Activated CD4-positive, alpha-beta T cell treated with anti-CD3 and anti-CD28 coated beads, Interleukin-2, amount 50 U/mL, for 24 hours (primary cell): ENCODE data around the gene TXNRD1.

Experiments used
- DNase-seq, 2 donors: peaks; one replicate each; pipeline ENCODE4 v3.0.0-alpha.2; 2020; ENCODE audit warnings: low read depth in 1 of 2, low spot score in 1 of 2

The TXNRD1 gene

DNA sequence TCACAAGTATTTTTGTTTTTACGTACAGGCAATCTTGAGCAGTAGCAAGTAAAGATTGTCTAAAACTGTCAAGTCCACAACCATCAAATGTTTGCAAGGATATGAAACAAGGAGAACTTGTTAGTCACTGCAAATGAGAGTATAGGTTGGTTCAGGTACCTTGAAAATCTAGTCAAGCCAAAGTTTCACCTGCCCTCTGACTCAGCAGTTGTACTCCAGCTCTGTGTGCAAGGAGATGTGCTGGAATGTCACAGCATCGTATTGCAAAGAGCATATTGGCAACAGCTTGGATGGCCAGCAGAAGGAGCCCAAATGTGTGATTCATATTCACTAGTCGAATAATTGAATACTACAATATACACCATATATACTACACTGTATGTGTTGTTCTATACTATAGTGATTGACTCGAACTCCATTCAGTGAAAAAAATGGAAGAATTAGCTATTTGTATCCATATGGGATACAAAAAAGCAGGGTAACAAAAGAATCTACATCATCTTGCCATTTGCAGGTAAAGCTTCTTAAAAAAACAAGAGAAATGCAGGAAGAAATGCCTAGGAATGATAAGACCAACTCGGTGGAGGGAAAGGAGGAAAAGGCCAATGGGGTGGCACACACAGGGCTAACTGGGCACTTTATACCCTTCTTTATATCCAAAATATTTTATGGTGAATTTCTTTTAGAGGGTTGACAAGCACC is 131.9 kb downstream of the TXNRD1 start:
- DNase-seq = no peak

DNA sequence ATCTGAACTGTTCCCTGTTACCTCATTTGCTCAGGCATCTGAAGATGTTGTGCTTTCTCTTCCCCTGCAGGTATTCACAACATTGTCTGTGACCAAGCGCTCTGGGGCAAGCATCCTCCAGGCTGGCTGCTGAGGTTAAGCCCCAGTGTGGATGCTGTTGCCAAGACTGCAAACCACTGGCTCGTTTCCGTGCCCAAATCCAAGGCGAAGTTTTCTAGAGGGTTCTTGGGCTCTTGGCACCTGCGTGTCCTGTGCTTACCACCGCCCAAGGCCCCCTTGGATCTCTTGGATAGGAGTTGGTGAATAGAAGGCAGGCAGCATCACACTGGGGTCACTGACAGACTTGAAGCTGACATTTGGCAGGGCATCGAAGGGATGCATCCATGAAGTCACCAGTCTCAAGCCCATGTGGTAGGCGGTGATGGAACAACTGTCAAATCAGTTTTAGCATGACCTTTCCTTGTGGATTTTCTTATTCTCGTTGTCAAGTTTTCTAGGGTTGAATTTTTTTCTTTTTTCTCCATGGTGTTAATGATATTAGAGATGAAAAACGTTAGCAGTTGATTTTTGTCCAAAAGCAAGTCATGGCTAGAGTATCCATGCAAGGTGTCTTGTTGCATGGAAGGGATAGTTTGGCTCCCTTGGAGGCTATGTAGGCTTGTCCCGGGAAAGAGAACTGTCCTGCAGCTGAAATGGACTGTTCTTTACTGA is 132.9 kb downstream of the TXNRD1 start:
- DNase-seq = no peak

DNA sequence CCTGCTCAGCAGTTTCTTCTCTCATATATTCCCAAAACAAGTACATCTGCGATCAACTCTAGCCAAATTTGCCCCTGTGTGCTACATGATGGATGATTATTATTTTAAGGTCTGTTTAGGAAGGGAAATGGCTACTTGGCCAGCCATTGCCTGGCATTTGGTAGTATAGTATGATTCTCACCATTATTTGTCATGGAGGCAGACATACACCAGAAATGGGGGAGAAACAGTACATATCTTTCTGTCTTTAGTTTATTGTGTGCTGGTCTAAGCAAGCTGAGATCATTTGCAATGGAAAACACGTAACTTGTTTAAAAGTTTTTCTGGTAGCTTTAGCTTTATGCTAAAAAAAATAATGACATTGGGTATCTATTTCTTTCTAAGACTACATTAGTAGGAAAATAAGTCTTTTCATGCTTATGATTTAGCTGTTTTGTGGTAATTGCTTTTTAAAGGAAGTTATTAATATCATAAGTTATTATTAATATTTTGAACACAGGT is 133.5 kb downstream of the TXNRD1 start:
- DNase-seq = no peak

DNA sequence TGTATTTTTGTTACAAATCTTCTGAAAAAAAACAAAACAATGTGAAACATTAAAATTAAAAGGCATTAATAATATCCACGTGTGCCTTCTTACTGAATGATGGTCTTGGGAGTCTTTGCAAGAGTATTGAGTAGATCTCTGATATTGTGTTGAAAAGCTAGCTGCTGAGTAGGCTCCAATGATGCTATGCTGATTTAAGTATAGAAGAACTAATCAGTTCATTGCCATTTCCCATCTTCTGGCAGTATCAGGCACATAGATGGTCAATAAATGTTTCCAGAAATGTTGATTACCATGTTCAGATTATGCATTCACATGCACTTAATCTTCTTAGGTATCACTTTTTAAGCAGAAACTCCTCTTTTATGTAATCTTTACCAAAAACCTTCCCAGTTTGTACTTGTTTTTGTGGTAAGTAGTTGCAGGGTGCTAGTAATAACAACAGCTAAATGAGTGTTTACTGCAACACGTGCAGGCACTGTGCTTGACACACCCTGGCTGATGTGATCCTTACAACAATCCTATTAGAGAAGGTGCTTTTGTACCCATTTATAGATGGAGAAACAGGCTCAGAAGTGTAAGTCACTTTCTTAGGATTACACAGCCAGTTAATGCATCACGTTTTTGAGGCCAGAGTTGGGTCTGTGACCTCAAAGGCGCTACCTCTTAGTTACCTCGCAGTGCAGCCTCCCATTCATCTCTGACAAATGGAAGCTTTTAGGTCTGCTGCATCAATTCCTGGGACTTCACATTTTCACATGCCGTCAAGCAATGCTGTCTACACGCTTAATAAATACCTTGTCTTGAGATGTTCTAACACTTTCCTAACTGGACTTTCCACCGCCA is 134.9 kb downstream of the TXNRD1 start:
- DNase-seq = no peak

DNA sequence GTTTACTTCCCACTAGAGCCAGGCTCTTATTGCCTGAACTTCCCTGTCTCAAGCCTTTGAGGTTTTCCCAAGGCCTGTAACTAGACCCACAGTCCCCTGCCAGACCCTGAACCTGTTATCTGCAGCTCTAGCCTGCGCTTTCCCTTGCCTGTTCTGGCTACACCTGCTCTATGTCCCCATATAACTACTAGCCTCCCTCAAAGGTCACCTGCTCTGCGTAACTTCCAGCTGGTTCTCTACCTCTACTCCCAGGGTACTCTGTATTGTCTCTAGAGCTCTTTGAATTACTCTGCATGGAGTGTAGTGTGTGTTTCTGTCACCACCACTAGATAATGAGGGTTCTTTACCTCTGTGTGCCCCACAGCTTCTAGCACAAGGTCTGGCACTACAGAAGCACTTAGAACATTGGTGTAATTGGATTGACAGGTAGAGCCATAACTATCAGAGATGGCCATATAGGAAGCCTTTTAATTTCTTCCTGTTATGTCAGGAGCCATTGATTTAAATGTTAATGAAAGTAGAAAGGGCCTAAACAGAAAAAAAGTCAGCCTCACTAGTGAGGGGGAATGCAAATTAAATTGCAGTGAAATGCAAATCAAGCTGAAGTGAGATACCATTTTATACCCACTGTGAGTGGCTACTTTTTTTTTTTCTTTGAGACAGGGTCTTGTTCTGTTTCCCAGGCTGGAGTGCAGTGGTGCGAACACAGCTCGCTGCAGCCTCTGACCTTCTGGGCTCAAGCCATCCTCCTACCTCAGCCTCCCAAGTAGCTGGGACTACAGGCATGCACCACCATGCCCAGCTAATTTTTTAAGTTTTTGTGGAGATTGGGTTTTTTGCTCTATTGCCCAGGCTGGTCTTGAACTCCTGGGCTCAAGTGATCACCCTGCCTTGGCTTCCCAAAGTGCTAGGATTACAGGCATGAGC is 135.7 kb downstream of the TXNRD1 start:
- DNase-seq = no peak

DNA sequence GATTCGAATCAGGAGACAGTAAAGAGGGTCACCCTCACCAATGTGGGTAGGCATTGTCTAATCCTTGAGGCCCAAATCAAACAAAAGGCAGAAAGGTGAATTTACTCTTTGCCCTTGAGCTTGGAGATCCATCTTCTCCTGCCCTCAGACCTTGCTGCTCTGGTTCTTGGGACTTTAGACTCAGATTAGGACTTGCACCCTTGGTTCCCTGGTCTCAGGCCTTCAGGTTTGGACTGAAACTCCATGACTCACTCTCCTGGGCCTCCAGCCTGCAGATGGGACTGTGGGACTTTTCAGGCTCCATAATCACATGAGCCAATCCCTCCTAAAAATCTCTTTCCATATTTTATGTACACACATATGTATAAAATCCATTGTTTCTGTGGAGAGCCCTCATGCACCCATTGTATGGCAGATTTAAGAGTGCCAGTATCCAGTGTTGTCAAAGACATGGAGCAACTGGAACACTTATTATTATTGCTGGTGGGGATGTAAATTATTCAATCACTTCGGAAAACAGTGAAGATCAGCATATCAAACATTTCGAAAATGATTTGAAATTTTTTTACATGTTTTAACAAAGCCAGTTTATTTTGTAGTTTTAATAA is 136.6 kb downstream of the TXNRD1 start:
- DNase-seq = no peak

DNA sequence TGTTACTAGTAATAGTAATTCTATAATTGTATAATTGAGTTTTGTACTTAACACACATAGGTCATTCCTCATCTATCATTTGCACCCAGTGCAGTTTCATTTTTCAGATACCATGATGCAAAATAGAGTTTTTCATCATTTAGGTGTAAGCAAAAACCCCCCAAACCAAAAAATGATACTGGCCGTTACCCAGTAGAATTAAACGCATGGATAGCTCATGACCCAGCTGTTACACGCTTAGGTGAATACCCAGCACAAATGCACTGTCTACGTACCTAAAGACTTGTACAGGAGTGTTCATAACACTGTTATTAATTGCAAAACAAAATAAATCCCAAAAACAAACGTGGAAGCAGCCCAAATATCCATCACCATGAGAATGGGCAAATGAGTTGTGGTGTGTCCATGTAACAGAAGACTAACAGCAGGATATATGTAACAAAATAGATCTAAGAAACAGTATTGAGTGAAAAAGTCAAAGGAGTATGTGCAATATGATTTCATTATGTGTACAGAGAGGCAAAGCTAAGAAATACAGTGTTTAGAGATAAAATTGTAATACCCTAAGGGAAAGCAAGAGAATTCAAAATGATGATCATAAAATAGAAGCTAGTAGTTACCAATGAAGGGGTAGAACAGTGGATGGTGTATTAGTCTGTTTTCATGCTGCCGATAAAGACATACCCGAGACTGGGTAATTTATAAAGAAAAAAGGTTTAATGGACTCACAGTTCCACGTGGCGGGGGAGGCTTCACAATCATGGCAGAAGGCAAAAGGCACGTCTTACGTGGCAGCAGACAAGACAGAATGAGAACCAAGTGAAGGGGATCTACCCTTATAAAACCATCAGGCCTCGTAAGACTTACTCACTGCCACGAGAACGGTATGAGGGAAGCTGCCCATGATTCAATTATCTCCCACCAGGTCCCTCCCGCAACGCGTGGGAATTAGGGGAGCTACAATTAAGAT is 137.7 kb downstream of the TXNRD1 start:
- no peak for DNase-seq

DNA sequence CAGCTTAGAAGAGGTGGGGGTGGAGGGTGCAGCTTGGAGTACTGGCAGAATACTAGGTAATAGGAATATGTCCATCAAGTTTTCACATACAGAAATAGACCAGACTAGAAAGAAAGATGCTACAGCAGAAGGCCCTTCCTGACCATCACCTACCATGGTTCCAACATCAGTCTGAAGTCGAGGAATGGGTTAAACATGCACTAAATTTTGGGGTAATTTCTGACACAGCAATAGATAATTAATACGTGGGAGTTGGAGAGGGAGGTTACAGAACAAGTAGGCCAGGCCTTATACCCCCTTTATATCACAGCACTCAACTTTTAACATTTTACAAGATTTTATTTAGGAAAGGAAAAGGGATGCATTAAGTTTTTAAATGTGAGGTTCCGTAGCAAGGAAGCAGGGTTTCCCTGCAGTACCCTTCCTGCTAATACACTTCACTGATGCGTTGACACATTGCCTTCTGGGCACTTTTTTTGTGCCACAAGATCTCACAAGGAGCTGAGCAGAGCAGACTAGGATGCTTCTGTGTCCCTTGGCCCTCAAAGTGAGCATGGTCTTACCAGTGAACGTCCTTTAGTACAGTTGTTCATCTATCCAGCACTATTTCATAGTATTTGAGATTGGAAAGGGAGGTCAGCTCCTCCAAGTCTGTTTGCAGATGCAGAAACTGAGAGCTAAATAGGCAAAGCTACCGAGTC is 138.7 kb downstream of the TXNRD1 start:
- DNase-seq = no peak

DNA sequence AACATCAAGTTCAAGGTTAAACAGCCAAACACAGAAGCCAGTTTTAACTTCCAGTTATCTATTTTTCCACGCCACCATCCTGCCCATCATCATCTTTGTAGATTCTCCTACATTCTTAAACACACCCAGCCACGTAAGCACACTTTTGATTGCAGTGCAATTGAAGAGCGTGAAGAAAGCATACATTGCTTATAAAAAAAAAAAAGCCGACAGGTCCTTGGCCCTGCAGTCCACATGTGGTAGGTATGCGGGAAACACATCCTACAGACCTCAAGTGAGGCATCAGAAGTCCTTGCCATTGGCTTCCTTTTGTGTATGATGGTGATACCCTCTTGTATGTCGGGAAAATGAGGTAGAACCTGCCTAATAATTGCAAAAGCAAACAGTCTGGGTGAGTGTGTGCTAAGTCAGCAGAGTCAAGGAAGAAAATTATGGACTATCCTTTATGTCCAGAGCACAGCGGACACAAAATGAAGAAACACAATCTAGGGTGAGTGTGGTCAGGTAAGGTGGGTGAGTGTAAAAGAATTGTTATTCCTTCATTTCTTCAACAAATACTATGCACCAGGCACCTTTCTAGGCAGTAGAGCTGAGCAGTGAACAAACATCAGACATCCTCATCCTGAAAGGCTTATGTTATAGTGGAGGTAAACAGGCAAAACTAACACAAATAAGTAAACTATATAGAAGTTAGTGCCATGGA is 139.4 kb downstream of the TXNRD1 start:
- no peak for DNase-seq

DNA sequence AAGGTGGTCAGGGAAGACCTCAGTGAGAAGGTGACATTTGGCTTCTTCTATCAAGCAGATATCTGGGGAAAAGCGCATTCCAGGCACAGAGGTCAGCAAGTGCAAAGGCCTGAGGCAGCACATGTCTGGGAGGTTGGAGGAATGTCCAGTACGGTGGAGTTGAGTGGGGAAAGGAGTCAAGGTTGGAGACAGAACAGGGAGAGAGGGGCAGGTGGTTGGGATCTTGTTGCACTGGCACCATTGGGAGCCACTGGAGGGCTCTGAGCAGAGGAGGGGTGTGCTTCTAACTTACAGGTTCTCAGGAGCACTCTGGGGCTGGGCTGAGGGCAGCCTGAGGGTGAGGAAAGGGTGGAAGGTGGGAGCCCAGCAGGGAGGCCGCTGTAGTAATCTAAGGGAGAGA is 140.1 kb downstream of the TXNRD1 start:
- no peak for DNase-seq

DNA sequence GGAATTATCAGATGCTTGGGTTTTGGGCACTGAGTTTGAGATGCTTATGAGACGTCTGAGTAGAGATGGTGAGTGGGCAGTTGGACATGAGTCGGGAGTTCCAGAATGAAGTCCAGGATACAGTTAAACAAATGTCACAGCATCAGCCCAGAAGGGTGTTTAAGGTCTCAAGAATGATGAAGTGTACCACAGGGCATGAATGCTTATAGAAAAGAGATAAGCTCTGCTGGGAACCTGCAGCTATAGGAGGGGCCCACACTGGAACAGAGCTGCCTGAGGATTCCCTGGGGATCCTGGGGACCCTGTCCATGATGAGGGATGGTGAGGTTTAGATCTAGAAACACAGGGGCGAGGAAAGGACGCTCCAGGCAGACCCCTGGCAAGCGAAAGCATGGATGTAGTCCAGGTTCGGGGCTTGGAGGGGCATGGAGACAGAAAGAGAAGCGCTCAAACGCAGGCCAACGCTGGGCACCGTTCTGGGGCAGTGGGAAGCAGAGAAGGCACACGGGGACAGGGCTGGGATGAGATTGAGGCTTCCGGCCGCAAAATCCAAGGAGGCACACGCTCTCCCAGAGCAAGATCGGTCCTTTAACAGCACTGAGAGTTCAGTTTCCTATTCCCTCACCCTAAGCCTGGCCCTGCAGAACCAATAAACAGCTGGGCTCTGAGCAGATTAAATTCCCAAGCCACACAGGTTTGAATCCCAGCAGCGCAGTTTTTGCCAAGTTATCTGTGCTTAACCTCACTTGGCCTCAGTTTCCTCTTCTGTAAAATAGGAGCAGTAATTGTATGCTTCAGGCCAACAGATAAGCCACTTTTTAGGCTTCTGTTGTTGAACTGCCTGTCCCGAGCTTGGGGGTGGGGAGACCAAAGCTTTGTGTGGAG is 140.9 kb downstream of the TXNRD1 start:
- DNase-seq = no peak

DNA sequence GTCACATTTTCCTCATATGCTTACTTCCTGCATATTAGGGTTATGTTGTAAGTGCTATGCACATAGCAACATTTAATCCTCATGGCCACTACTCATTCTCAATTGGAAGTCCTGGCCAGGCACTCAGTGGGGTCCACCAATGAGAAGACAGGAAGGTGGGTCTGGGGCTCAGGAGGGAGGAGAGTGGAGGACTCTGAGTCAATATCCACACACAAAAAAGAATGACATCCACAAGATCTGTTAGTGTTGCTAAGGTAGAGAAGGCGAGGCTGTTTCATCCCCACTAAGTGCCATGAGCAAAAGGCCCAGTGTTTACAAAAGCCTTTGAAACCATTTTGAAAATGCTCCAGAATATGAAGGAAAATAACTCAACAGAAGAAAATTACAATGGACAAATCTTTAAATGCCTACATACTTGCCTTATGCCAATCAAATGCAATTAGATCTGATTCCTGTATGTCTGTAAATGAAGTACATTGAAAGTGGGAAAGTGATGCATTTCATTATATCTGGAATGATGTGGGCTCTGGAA is 141.9 kb downstream of the TXNRD1 start:
- DNase-seq = no peak

DNA sequence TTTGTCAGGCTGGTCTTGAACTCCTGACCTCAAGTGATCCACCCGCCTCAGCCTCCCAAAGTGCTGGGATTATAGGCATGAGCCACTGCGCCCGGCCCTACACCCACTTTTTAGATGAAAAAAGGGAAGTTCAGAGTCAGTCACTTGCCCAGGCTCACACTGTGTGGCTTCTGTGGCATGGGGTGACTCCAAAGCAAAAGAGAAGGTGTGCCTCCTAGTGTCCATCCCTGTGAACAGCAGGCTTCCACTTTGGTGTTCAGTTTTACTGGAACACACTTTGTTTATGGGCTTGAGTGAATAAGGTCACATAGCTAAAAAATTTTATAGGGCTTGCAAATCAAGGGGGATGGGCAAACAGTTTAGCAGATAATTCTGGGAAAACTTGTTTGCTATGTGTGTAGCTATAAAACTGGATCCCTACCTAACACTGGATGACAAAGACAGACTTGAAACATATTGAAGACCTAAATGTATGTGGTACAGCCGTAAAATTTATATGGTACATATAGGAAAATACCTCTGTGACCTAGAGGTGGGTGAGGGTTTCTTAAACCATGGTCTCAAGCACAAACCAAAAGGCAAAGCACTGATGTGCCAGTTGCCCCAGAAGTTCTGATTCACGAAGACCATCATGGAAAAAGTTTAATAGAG is 142.9 kb downstream of the TXNRD1 start:
- DNase-seq = peak; percentile 31 to 50

DNA sequence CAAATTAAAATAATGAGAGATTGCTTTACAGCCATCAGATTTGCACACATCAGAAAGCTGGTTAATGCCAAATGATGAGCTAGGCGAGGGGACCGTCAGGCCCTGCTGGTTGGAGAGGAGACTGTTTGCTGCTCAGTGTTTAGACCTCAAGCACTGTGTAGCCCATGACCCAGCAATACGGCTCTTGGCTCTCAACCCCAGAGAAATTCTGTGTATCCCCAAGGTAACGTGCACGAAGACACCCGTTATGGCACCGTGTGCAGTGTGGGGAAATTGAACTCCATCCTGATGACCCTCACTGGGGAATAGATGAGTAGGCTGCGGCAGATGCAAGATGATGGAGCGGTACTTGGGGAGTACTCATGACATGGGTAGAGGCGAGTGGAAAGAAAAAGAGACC is 143.6 kb downstream of the TXNRD1 start:
- no peak for DNase-seq

DNA sequence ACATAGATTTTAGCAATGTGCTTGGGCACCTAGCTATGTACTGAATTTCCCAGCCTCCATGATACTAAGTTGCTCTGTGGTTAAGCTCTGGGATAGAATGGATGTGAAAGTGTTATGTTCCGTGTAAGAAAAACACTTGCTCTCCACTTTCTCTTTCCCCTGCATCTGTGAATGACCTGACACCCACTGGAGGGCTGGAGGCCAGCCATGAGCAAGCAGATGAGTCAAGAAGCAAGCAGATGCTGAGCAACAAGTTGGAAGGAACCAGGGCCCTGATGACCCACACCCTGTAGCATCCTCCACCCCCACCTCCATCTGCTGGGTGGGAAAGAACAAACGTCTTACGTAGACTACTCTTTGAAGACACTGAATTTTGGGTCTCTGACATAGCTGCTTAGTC is 144.6 kb downstream of the TXNRD1 start:
- DNase-seq = no peak
